Large intestine (tissue), 3 donors: ENCODE data around the gene PPIL3. TPM values are rescaled to one million over a fixed set of nuclear protein-coding genes. Genes with fewer than 3 reads are reported as not detected.
"Not testable (repeated sequence)": the region's sequence is repeated elsewhere in the genome, so short reads cannot be mapped to it uniquely, and the experiment has no call there.

Experiments used
- DNase-seq, 2 donors: peaks; one replicate each; pipeline versions ENCODE4 v3.0.0 to v3.0.0-alpha.2; 2013
- H3K27ac ChIP-seq: one replicate; pipeline ENCODE4 v1.5.1; 2013; ENCODE audit warnings: low read length
- H3K27me3 ChIP-seq: 2 replicates; pipeline ENCODE4 v1.6.1; 2013; ENCODE audit warnings: low read length; ENCODE audit not compliant: control insufficient read depth, insufficient read depth
- H3K36me3 ChIP-seq: 2 replicates; pipeline ENCODE4 v1.6.1; 2013; ENCODE audit warnings: low read length; ENCODE audit not compliant: control insufficient read depth, insufficient read depth
- H3K4me1 ChIP-seq: one replicate; pipeline ENCODE4 v1.6.1; 2013; ENCODE audit warnings: low read length; ENCODE audit not compliant: control insufficient read depth, insufficient read depth
- H3K4me3 ChIP-seq: one replicate; pipeline ENCODE4 v1.5.1; 2013; ENCODE audit warnings: low read length
- H3K9me3 ChIP-seq: one replicate; pipeline ENCODE4 v1.6.1; 2013; ENCODE audit warnings: mild to moderate bottlenecking, low read depth, low read length, moderate library complexity; ENCODE audit not compliant: control insufficient read depth
- WGBS: methylation state at CpG from one replicate; pipeline ENCODE4 v1.1.5; 2013; ENCODE audit warnings: low lambda C conversion rate; ENCODE audit not compliant: insufficient coverage; 5-methylcytosine and 5-hydroxymethylcytosine counted together
- polyA plus RNA-seq: library from polyadenylated mRNA; unstranded; fragments of 120-200 nt; gene quantifications from one replicate; pipeline ENCODE4 v1.2.1, GENCODE V29; 2013

Gene PPIL3
- polyA plus RNA-seq, 1 donor, result 69.3 TPM

DNA sequence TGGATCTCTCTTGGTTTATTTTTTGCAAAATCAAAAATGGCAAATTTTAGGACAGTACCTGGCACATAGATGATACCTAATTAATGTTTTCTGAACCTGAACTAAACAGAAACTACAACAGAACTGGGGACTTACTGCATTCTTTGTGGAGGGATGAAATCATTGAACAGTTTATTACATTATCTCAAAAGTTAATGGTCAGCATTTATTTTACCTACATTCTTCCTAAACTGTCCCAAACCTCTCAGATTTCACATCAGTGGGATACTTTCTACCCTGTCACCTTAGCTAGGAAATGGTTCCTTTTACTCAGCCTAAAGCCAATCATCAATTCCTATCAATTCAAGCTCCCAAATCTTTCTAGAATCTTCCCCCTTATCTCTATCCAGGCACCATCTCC is 10.6 kb upstream of the PPIL3 start:
- no peak for DNase-seq
- H3K4me3 ChIP-seq, result no peak overlapping the region
- H3K36me3 ChIP-seq, result peaks cover 66% of the 10 kb centered on the region
- H3K27me3 ChIP-seq, result no peaks in the 10 kb centered on the region
- no peaks in the 10 kb centered on the region for H3K4me1 ChIP-seq
- no peaks in the 10 kb centered on the region for H3K9me3 ChIP-seq
- H3K27ac ChIP-seq, result no peak overlapping the region

DNA sequence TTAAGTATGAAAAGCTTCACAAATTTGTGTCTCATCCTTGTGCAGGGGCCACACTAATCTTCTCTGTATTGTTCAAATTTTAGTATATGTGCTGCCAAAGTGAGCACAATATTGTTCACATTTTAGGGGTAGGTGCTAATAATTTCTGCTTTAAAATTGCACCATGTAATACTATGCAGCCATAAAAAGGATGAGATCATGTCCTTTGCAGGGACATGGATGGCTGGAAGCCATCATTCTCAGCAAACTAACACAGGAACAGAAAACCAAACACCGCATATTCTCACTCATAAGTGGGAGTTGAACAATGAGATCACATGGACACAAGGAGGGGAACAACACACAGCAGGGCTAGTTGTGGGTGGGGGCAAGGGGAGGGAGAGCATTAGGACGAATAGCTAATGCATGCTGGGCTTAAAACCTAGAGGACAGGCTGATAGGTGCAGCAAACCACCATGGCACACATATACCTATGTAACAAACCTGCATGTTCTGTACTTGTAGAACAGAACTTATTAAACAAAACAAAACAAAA is 7.1 kb downstream of the PPIL3 start:
- not testable (repeated sequence) for DNase-seq, H3K4me3 ChIP-seq, H3K27me3 ChIP-seq, H3K9me3 ChIP-seq, H3K4me1 ChIP-seq, H3K27ac ChIP-seq
- WGBS, result 100% methylated on average over 1 of the region's 2 CpGs
- H3K36me3 ChIP-seq, result peaks cover 61% of the 10 kb centered on the region

DNA sequence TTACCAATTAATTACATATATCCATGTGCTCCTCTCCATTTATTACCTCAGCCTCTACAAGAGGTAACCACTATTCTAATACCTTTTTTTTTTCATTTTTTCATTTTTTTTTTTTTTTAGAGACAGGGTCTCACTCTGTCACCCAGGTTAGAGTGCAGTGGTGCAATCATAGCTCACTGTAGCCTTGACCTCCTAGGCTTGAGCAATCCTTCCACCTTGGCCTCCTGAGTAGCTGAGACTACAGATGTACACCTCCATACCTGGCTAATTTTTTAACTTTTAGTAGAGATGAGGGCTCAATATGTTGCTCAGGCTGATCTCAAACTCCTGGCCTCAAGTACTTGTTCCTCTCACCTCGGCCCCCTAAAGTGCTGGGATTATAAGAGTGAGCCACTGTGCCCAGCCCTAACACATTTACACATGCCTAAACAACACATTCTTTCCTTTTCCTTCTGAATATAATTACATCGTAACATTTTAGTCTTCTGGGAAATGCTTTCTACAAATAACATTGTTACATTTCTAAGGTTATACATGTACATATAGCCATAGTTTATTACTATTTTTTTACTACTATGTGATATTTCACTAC is 10.5 kb downstream of the PPIL3 start:
- no peaks in the 10 kb centered on the region for H3K9me3 ChIP-seq
- H3K27ac ChIP-seq, result no peak overlapping the region
- WGBS, result 86% methylated on average over 1 of the region's 2 CpGs
- H3K4me1 ChIP-seq, result no peaks in the 10 kb centered on the region
- H3K27me3 ChIP-seq, result no peaks in the 10 kb centered on the region
- H3K4me3 ChIP-seq, result no peak overlapping the region
- no peak for DNase-seq
- H3K36me3 ChIP-seq, result peaks cover 62% of the 10 kb centered on the region

DNA sequence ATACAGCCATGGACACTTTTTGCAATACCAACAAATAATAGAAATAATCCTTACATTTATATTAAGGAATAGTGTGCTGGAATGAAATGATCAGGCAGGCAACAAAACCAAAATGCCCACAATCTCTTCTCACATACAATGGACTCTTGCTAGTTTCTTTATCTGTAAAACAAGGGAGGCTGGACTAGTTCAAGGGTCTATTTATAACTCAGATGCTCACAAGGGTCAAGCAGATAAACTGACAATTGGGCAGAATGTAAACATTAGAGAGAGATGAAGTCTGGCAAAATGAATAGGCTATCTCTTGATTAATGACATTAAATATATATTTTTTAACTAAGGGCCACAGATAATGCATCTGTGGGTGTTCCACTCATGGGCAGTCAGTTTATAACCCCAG is 11.4 kb downstream of the PPIL3 start:
- Histone ChIP-seq H3K36me3 (peaks cover 59% of the 10 kb centered on the region), H3K9me3 (no peaks in the 10 kb centered on the region), H3K27me3 (no peaks in the 10 kb centered on the region), H3K4me1 (no peaks in the 10 kb centered on the region), H3K27ac (no peak overlapping the region), H3K4me3 (no peak overlapping the region)
- DNase-seq, result no peak

DNA sequence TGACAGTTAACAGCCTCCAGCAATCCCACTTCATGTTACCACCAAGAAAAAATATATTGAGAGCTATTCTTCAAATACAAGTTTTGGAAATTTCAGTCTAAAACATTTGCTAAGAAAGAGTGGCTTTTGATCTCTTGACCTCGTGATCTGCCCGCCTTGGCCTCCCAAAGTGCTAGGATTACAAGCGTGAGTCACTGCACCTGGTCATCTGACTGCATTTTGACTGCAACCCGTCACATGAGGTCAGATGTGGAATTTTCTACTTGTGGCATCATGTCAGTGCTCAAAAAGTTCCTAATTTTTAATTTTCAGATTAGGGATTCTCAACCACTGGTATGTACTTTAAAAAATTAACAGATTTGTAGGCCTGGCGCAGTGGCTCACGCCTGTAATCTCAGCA is 15.3 kb downstream of the PPIL3 start:
- H3K27ac ChIP-seq, result no peak overlapping the region
- no peak for DNase-seq
- WGBS, result no CpG with 5 or more reads among the region's 6 CpGs

DNA sequence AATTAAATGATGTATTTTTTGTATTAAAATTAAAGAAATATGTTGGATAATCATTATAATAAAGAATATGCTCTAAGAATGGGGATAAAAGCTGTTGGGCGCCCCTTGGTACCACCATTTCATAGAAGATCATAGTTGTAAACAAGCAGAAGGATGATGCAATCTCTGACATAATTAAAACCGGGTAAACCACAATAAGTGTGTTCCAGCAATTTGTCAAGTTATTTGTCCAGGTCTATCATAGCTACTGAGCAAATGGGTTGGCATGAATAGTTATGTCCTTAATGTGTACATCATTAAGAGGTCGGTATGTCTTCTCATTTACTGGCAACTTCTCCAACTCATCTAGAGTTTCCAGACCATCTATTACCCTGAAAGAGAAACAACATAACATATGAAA is 17.7 kb downstream of the PPIL3 start:
- Histone ChIP-seq H3K36me3 (peaks cover 29% of the 10 kb centered on the region), H3K4me1 (no peaks in the 10 kb centered on the region), H3K27ac (no peak overlapping the region), H3K4me3 (no peak overlapping the region), H3K27me3 (no peaks in the 10 kb centered on the region), H3K9me3 (no peaks in the 10 kb centered on the region)
- 86% methylated on average over 1 of the region's 3 CpGs for WGBS
- DNase-seq, result no peak

More for the DNA sequence above, 15.3 kb downstream of the PPIL3 start:
- H3K4me1 ChIP-seq, result no peaks in the 10 kb centered on the region
- no peaks in the 10 kb centered on the region for H3K9me3 ChIP-seq
- H3K36me3 ChIP-seq, result peaks cover 40% of the 10 kb centered on the region
- H3K4me3 ChIP-seq, result no peak overlapping the region
- H3K27me3 ChIP-seq, result no peaks in the 10 kb centered on the region

DNA sequence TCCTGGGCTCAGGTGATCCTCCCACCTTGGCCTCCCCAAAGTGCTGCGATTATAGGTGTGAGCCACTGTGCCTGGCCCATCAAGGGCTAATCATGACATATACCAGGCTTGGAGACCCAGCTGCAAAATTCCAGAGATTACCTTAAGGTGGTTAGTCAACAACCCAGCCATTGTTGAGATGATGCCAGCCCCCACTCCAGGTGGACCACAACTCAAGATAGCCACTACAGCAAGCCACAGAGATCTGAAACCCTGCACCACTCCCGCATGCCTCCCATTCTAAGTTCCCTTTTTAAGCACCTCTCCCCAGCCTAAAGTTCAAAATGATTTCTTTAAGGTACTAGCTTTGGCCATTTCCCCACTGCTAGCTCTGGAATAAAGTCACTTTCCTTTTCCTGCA is 19.9 kb downstream of the PPIL3 start:
- H3K9me3 ChIP-seq, result no peaks in the 10 kb centered on the region
- peaks cover 4% of the 10 kb centered on the region for H3K4me1 ChIP-seq
- DNase-seq, result no peak
- no peaks in the 10 kb centered on the region for H3K27me3 ChIP-seq
- no peak overlapping the region for H3K27ac ChIP-seq
- H3K4me3 ChIP-seq, result no peak overlapping the region
- WGBS, result no CpG with 5 or more reads among the region's 2 CpGs
- peaks cover 17% of the 10 kb centered on the region for H3K36me3 ChIP-seq

DNA sequence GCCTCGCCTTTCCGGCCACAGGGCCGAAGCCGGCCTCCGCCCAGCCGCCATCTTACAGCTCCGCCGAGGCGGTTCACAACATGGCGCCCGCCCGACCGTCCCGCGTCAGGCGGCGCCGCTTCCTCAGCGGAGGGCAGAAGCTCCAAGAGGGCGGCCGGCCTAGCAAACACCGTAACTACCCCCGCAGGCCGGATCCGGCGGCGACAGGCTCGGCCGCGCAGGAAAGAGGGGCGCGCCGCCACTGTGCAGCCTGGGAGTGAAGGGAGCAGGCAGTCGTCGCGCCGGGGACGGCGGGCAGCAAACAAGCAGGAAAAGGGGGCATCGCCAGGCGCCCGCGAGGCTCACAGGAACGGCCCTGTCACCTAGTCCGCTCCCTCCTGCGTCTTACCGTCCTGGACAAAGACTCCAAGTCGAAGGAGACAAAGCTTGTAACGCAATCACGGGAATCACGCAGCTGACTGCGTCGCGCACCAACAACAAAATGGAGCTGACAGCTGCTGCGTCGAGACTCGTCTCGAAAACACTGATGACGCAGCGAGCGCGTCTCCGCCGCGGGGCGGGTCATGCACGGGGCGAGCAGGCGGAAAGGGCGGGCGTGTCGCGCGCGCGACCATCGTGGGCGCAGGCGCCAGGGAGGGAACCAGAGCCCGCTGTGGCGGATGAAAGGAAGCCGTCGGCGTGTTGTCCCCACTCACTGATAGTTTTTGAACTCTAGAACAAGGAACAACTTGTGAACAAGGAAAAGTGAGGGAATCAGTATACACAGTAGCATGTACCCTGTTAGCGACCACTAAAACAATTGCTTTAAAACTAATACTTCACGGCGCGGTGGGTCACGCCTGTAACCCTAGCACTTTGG is 24.5 kb downstream of the PPIL3 start, which contains the start of gene CLK1:
TSS of gene CLK1 (minus strand) at position 483 of the 859 bp plus-strand sequence. CDS start 2,796 bp downstream, outside the sequence.
- WGBS, result no CpG with 5 or more reads among the region's 89 CpGs
- peak within 1 kb of the TSS; percentile 100 for H3K27ac ChIP-seq
- DNase-seq, result peak; percentile 98
- peak within 1 kb of the TSS; percentile 97 for H3K4me3 ChIP-seq
- peaks cover 6% of the 10 kb centered on the region for H3K36me3 ChIP-seq
- no peaks in the 10 kb centered on the region for H3K9me3 ChIP-seq
- H3K4me1 ChIP-seq, result peaks cover 7% of the 10 kb centered on the region
- no peaks in the 10 kb centered on the region for H3K27me3 ChIP-seq

DNA sequence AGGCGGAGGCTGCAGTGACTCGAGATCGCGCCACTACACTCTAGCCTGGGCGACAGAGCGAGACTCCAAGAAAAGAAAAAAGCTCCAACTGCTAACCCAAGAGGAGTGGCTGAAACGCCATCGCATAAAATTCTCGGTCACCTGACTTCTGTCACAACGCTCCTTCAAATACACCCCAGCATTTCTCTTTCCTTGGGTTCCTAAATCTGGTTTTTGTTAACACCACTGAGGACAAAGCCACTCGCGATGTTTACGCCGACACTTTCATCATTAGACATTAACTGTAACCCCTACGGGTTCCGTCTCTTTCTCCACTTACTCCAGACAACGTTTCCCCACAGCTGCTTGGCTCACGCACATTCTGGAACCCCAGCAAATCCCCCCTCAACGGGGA is 25.1 kb downstream of the PPIL3 start:
- Histone ChIP-seq H3K27ac (peak overlapping the region; percentile 100), H3K9me3 (no peaks in the 10 kb centered on the region), H3K27me3 (no peaks in the 10 kb centered on the region), H3K4me1 (peaks cover 7% of the 10 kb centered on the region), H3K36me3 (peaks cover 12% of the 10 kb centered on the region), H3K4me3 (peak overlapping the region; percentile 97)
- no peak for DNase-seq
- 0% methylated on average over 5 of the region's 19 CpGs for WGBS

DNA sequence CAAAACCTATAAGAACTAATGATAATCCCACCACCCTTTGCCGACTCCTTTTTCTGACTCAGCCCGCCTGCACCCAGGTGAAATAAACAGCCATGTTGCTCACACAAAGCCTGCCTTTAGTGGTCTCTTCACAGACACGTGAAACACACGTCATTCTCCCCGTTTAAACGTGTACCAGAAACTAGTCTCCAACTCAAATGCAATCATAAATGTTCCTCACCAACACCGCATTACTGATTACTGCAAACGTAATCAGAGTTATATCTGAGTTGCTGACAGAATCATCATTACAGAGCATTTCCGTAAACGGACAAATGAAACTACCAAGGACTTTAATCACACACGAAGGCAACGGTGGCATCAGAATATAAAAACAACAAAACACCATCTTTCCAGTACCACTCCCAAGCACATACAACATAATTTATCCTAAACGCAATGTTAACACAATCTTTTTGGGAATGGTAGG is 26.3 kb downstream of the PPIL3 start:
- peak overlapping the region; percentile 97 for H3K4me3 ChIP-seq
- H3K27me3 ChIP-seq, result no peaks in the 10 kb centered on the region
- H3K9me3 ChIP-seq, result no peaks in the 10 kb centered on the region
- peak; percentile 48 to 78 for DNase-seq
- H3K36me3 ChIP-seq, result peaks cover 23% of the 10 kb centered on the region
- WGBS, result 0% methylated on average over 1 of the region's 13 CpGs
- peak overlapping the region; percentile 100 for H3K27ac ChIP-seq
- peaks cover 7% of the 10 kb centered on the region for H3K4me1 ChIP-seq
